Adrenal gland (tissue), 5 donors: ENCODE results near the gene PI4KA.

Experiments used
- POLR2A ChIP-seq, 2 donors: fragments of 450-650 bp; IDR thresholded peaks; one replicate each; pipeline ENCODE4 v1.6.1; 2017; ENCODE audit warnings: antibody characterized with exemption in 2 of 2, mild to moderate bottlenecking in 2 of 2, moderate library complexity in 1 of 2
- TF ChIP-seq, protein P1 (sequence below), 6 experiments: fragments of 450-650 bp in 4 of 6; fragments of 200-600 bp in 2 of 6; sonication (generic) in 1 of 6; IDR thresholded peaks; 1 replicate in 5 of 6; 2 replicates in 1 of 6; pipeline versions ENCODE4 v1.5.1 to v1.8.0; 2016 to 2021; ENCODE audit warnings: antibody characterized with exemption in 6 of 6, mild to moderate bottlenecking in 2 of 6, moderate library complexity in 1 of 6
- donor health status: DM: no; HTN: no; CAD: no.

DNA sequence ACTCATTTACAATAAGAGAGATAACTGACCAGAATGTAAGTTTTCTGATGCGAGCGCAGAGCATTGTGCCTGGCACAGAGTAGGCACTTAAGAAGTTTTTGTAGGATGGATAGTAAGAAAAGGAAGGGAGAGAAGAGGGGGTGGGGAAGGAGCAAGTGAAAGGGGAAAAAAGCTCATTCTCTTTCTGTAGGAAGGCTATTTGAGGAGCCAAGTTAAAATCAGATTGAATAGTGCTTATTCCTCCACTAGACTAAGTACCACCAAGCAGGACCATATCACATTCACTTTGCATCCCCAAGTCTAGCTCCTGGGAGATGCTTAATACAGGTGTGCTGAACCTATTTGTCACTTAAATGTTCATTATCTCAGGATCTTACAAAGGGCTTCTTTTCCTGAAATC, 44.5 kb upstream of the PI4KA start:
- TF ChIP-seq POLR2A (IDR thresholded peaks at IDR 0.05), result no peak
- TF ChIP-seq, protein P1, sequence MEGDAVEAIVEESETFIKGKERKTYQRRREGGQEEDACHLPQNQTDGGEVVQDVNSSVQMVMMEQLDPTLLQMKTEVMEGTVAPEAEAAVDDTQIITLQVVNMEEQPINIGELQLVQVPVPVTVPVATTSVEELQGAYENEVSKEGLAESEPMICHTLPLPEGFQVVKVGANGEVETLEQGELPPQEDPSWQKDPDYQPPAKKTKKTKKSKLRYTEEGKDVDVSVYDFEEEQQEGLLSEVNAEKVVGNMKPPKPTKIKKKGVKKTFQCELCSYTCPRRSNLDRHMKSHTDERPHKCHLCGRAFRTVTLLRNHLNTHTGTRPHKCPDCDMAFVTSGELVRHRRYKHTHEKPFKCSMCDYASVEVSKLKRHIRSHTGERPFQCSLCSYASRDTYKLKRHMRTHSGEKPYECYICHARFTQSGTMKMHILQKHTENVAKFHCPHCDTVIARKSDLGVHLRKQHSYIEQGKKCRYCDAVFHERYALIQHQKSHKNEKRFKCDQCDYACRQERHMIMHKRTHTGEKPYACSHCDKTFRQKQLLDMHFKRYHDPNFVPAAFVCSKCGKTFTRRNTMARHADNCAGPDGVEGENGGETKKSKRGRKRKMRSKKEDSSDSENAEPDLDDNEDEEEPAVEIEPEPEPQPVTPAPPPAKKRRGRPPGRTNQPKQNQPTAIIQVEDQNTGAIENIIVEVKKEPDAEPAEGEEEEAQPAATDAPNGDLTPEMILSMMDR (IDR thresholded peaks at IDR 0.05), result no peak
